Stimulated activated CD4-positive, alpha-beta T cell treated with anti-CD3 and anti-CD28 coated beads, TNF-alpha, amount 100 ng/mL, for 1 hour (primary cell): Measurements from ENCODE around the gene SWI5.

Experiments
- DNase-seq, 3 donors: peaks; one replicate each; pipeline ENCODE4 v3.0.0-alpha.2; 2020; ENCODE audit warnings: low read depth in 3 of 3, low spot score in 1 of 3

SWI5 gene

DNA sequence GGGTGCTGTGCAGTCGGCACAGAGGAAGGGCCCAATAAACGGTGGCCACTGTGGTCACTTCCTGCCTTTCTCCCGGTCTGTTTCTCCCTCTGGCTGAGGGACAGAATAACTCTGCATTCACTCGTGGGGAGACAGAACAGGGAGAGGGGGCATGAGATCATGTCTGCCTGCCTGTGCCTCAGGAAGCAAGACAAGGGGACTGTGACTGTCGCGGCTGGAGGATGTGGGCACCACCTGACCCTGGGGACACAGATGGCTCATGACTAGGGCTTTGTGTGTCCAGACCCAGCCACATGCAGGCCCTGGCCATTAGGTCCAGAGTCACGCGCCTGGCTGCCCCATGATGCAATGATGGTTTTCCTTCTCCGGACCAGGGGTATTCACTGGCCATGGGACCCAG is 40.3 kb downstream of the SWI5 start:
- no peak for DNase-seq

DNA sequence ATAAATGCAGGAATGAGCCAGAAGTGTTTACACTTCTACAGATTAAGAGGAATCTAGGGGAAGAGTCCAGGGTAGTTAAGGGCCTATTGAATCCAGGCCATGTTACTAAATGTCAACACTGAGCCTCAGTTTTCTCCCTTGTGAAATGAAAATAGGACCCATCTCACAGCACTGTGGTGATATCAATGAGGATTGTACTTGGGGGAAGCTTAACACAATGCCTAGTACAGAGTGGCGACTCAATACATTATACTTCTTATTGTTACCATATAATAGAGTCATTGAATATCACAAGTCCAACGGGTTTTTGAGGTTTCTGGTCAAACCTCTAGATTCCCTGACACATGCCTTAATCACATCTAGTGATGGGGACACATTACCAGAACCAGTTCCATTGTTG is 41.6 kb downstream of the SWI5 start:
- no peak for DNase-seq

DNA sequence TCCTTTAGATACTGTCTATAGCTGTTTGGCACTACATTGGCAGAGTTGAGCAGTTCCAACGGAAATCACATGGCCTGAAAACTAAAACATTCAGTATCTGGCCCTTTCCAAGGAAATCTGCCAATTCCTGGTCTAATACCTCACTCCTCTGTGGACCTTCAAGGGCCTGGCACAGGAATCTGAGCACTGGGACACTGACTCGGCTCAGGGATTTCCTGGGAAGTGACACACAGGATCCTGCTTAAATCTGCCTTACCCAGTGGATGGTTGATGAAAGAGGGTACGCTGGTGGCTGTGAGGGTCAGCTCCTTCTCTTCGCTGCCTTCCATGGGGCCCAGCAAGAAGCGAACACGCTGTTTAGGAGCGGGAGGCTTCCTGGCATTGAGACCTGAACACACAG is 45.3 kb downstream of the SWI5 start:
- no peak for DNase-seq

GRCh38 chr9:128321879-128322403 is 45.9 kb downstream of the SWI5 start:
- no peak for DNase-seq

GRCh38 chr9:128322404-128323211 is 46.5 kb downstream of the SWI5 start, which contains the start of the genes COQ4 and TRUB2:
Gene COQ4, plus strand, starts transcription at chr9:128322839. Its CDS starts 20 bp downstream, at chr9:128322859.
Gene TRUB2, minus strand, starts transcription at chr9:128322447. Its CDS starts 39 bp downstream, at chr9:128322408.
- peak; percentile 79 to 87 (median 83) for DNase-seq

DNA sequence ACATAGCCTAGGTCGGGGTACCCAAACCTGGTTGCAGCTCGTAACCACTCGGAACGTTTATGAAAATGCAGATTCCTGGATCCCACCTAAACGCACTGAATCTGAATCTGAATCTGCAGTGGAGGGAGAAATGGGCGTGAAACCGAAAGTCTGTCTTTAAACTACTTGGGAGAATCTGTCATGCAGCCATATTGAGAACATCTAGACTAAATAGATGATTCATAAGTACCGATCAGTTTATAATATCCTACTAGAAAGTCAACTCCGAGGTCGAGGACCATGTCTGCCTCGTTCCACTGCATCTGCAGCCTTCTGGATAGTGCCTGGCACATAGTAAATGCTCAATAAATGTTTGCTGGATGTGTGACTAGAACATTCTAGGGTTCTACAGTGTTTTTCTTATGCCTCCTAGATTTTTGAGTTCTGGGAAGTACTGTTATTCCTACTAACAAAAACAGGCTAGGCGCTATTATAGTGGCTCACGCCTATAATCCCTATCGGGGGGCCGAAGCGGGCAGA is 47.2 kb downstream of the SWI5 start:
- DNase-seq = no peak

DNA sequence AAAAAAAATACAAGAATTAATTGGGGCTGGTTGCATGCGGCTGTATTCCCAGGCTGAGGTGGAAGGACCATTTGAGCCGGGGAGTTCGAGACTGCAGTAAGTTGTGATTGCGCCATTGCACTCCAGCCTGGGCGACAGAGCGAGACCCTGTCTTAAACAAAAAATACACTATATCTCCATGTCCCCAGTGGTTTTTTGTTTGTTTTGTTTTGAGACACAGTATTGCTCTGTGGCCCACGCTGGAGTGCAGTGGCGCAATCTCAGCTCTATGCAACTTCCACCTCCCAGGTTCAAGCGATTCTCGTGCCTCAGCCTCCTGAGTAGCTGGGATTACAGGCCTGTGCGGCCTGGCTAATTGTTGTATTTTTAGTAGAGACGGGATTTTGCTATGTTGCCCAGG is 47.7 kb downstream of the SWI5 start:
- no peak for DNase-seq

DNA sequence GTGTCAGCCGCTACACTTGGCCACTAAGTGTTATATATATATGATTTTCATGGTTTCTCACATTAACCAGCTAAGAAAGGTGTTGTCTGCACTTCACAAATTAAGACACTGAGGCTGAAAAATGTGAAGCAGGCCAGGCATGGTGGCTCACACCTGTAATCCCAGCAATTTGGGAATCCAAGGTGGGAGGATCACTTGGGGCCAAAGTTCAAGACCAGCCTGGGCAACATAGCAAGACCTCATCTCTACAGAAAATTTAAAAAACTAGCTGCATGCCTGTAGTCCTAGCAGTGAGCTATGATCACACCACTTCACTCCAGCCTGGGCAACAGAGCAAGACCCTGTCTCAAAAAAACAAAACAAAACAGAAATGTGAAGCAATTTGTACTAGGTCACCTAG is 48.3 kb downstream of the SWI5 start:
- DNase-seq = no peak

DNA sequence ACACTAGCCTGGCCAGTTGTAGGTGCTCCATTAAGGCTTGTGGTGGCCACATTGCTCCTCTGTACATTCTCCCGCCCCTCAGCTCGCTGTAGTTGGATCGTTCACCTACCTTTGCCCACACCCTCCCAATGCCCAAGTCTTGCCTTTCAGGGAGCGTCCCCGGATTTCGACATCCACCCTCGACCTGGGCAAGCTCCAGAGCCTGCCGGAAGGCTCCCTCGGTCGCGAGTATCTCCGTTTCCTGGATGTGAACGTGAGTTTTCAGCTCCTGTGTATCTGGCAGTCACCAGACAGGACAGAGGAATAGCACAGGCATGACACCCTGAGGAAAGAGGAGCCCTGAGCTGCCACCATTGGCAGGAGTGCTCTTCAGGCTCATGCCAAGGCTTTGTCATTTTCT is 49.6 kb downstream of the SWI5 start:
- no peak for DNase-seq

- no peak for DNase-seq
Observed at GRCh38 chr9:128333451-128333869, 57.4 kb downstream of the SWI5 start.

GRCh38 chr9:128335161-128335560 is 59.1 kb downstream of the SWI5 start:
- no peak for DNase-seq

DNA sequence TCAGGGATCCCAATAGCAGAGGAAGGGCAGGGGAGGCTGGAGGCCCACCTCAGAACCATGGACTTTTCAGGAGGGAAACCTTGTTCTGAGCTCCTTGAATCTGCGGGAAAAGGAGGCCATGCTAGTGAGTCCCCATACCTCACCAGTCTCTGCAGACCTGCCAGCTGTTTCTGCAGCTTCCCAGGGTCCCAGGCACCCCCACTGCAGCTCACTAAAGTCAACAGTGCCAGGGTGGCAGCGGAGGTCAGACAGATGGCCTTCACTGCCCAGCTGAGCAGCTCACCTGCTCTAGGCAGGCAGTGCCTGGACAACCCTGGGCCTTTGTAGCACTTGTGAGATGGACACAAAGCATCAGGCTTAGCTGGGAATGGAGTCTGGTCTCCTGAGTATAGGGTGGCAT is 59.8 kb downstream of the SWI5 start:
- no peak for DNase-seq

DNA sequence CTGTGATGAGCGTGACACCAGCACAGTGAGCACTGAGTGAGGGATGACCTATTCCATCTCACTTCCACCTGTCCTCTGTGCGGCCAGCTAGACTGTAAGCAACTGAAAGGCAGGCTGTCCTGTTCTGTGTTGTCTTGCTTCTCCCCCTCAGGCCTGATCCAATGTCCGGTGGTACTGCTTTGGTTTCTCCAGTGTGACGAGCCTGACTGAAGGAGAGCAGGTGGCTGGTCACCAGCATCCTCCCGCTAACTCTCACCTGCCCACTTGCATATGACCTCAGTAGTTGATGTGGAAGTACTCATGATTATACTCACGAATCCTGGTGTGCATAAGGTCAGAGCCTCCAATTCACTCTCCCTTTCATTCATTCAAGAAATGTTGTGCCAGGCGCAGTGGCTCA is 61.9 kb downstream of the SWI5 start:
- no peak for DNase-seq
